AG04450 (cell line): ENCODE results near the gene PLEKHF1. TPM values are rescaled to one million over a fixed set of nuclear protein-coding genes. Genes with fewer than 3 reads are reported as not detected.

Experiments
- CTCF ChIA-PET: fragments of 300-600, 350-600 bp; formaldehyde crosslinking; extraction: SDS; loops from one replicate; lab custom pipeline; 2022; ENCODE audit warnings: antibody characterized with exemption, inconsistent platforms; lab: Charles Lee
- POLR2A ChIA-PET: fragments of 350-600 bp; formaldehyde crosslinking; extraction: SDS; loops from one replicate; lab custom pipeline; 2021; ENCODE audit warnings: antibody characterized with exemption, inconsistent platforms; lab: Yijun Ruan, JAX
- DNase-seq: peaks from one replicate; pipeline ENCODE4 v3.0.0-alpha.2; 2011; ENCODE audit warnings: low read depth, low spot score
- H3K27ac ChIP-seq: one replicate; pipeline ENCODE4 v1.5.1; 2012; ENCODE audit warnings: low read depth, low read length, control low read depth
- H3K27me3 ChIP-seq: one replicate; pipeline ENCODE4 v1.6.0; 2012; ENCODE audit warnings: low read length; ENCODE audit not compliant: control insufficient read depth, insufficient read depth
- H3K4me3 ChIP-seq: 2 replicates; pipeline ENCODE4 v1.5.1; 2011; ENCODE audit warnings: mild to moderate bottlenecking, low read depth, low read length, control low read depth
- H3K9me3 ChIP-seq: 2 replicates; pipeline ENCODE4 v1.5.1; 2012; ENCODE audit warnings: low read length; ENCODE audit not compliant: control insufficient read depth, insufficient read depth
- polyA plus RNA-seq: library from polyadenylated mRNA; depleted of rRNA; stranded (reverse); fragments of >200 nt; gene quantifications from 2 replicates; pipeline ENCODE4 v1.2.3, GENCODE V29; 2011
- TF ChIP-seq, protein P1 (sequence below): IDR thresholded peaks from 2 replicates; pipeline ENCODE4 v1.5.1; 2011; ENCODE audit warnings: low read depth, low read length, control low read depth, inconsistent platforms

The PLEKHF1 gene
- polyA plus RNA-seq, 1 experiment: 5.4 TPM

DNA sequence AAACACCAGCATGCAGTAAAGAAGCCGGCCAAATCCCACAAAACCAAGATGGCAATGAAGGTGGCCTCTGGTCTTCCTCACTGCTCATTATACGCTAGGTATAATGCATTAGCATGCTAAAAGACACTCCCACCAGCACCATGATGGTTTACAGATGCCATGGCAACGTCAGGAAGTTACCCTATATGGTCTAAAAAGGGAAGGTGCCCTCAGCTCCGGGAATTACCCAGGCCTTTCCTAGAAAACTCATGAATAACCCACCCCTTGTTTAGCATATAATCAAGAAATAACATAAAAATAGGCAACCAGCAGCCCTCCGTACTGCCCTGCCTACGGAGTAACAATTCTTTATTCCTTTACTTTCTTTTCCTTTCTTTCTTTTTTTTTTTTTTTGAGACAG lies 21.1 kb upstream of the PLEKHF1 start:
- ChIA-PET POLR2A (no interaction called here), CTCF (interaction anchor here (2.4 kb wide), 1 partner anchor 50 kb away, joined by 13 read pairs; no protein-coding TSS in a partner anchor)
- H3K27ac ChIP-seq: no peak overlapping the region
- TF ChIP-seq, protein P1, sequence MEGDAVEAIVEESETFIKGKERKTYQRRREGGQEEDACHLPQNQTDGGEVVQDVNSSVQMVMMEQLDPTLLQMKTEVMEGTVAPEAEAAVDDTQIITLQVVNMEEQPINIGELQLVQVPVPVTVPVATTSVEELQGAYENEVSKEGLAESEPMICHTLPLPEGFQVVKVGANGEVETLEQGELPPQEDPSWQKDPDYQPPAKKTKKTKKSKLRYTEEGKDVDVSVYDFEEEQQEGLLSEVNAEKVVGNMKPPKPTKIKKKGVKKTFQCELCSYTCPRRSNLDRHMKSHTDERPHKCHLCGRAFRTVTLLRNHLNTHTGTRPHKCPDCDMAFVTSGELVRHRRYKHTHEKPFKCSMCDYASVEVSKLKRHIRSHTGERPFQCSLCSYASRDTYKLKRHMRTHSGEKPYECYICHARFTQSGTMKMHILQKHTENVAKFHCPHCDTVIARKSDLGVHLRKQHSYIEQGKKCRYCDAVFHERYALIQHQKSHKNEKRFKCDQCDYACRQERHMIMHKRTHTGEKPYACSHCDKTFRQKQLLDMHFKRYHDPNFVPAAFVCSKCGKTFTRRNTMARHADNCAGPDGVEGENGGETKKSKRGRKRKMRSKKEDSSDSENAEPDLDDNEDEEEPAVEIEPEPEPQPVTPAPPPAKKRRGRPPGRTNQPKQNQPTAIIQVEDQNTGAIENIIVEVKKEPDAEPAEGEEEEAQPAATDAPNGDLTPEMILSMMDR: no peak
- no peak for DNase-seq
- no peak overlapping the region for H3K4me3 ChIP-seq
- peaks cover 5% of the 10 kb centered on the region for H3K27me3 ChIP-seq
- no peaks in the 10 kb centered on the region for H3K9me3 ChIP-seq

DNA sequence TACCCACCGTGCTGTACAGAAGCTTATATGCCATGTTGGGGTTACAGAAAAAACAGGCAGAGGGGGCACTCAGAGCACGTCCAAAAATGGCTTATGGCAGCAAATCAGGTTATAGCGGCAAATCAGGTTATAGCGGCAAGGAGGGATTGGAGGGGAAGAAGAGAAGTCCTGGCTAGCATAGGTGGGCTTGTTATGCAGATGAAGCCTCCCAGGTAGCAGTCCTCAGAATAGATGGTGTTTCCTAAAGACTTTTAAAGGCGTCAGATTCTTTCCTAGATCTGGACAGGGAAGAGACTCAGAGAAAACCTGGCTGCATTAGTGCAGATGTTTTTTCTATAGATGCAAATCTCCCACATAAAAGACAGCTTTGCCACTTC lies 19.8 kb upstream of the PLEKHF1 start:
- H3K27me3 ChIP-seq: peaks cover 5% of the 10 kb centered on the region
- no peaks in the 10 kb centered on the region for H3K9me3 ChIP-seq
- ChIA-PET CTCF (interaction anchor here (1.3 to 2.4 kb wide), 2 partner anchors 49 to 71 kb away, joined by 8 to 13 read pairs; no protein-coding TSS in a partner anchor), POLR2A (no interaction called here)
- no peak for DNase-seq
- H3K27ac ChIP-seq: no peak overlapping the region
- TF ChIP-seq, protein P1: no peak
- no peak overlapping the region for H3K4me3 ChIP-seq

DNA sequence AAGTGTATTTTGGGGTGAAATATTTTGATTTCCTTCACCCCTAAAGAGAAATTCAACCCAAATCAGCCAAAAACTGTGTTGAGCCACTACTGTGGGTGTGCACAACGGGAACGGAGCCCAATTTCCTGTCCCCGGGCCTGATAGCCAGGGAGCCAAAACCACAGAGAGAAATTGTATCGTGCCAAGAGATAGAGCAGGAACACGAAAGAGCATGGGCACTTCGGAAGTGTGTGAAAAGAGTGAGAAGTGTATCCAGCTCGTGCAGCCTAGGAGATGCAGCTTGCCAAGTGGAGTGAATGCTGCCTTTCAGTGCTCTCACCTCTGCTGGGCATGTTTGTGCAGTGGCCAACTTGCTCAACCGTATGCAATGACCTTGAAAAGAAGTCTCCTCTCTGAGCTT lies 19.4 kb upstream of the PLEKHF1 start:
- POLR2A ChIA-PET: no interaction called here
- Histone ChIP-seq H3K27me3 (peaks cover 5% of the 10 kb centered on the region), H3K27ac (no peak overlapping the region), H3K4me3 (no peak overlapping the region), H3K9me3 (no peaks in the 10 kb centered on the region)
- TF ChIP-seq, protein P1: no peak
- CTCF ChIA-PET: interaction anchor here (0.6 to 2.4 kb wide), 5 partner anchors 12 to 70 kb away, joined by 3 to 13 read pairs (median 8); no protein-coding TSS in a partner anchor
- no peak for DNase-seq

DNA sequence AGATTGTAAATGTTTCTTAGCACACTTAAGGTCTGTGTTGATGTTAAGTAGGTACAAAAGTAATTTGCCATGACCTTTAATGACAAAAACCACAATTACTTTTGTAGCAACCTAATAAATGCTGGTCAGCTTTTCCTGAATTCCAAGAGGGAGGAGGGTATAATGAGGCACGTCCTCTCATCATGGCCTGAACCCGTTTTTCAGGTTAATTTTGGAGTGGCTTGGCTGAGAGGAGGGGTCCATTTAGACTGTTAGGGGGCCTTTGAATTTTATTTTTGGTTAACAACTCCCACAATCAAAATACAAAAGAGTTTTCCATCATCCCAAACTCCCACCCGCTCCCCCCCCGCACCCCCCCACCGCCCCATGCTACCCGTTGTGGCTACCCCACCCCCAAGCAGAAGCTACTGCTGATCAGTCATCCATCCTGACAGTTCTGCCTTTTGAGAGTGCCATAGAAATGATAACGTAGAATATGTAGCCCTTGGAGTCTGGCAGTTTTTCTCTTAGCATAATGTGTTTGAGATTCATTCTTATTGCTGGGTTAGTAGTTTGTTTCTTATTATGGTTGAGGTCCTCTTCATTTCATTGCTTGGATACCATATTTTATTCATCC lies 14.4 kb upstream of the PLEKHF1 start:
- no peak overlapping the region for H3K27ac ChIP-seq
- CTCF ChIA-PET: no interaction called here
- POLR2A ChIA-PET: no interaction called here
- H3K9me3 ChIP-seq: no peaks in the 10 kb centered on the region
- H3K4me3 ChIP-seq: no peak overlapping the region
- H3K27me3 ChIP-seq: peaks cover 5% of the 10 kb centered on the region
- no peak for DNase-seq
- TF ChIP-seq, protein P1: no peak

DNA sequence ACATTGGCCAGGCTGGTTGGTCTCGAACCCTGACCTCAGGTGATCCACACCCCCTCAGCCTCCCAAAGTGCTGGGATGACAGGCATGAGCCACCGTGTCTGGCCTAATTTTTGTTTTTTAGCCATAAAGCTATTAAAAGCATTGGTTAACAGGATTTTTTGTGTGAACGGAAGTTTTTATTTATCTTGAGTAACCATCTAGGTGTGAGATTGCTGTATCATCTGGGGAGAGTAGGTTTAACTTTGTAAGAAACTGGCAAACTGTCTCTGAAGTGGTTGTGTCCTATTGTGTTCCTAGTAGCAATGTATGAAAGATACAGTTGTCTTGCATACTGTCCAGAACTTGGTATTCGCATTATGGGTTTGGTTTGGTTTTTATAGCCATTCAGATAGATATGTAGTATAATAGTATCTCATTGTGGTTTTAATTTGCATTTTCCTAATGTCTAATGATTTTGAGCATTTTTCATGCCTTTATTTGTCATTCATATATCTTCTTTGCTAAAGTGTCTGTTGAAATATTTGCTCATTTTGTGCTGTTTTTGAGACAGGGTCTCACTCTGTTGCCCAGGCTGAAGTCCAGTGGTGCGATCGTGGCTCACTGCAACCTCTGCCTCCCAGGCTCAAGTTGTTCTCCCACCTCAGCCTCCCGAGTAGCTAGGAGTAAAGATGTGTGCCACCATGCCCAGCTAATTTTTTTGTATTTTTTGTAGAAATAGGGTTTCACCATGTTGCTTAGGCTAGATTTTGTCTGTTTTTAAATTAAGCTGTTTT lies 13.5 kb upstream of the PLEKHF1 start:
- POLR2A ChIA-PET: no interaction called here
- CTCF ChIA-PET: no interaction called here

More for the DNA sequence above, 13.5 kb upstream of the PLEKHF1 start:
- TF ChIP-seq, protein P1: no peak
- H3K9me3 ChIP-seq: no peaks in the 10 kb centered on the region
- no peak for DNase-seq
- peaks cover 7% of the 10 kb centered on the region for H3K27me3 ChIP-seq
- no peak overlapping the region for H3K27ac ChIP-seq
- H3K4me3 ChIP-seq: no peak overlapping the region
